ENCODE measurements around the gene MBTPS1.

GRCh38 chr16:84069540-84069939, 47.2 kb downstream of the MBTPS1 start:
- TF ChIP-seq, protein P1, sequence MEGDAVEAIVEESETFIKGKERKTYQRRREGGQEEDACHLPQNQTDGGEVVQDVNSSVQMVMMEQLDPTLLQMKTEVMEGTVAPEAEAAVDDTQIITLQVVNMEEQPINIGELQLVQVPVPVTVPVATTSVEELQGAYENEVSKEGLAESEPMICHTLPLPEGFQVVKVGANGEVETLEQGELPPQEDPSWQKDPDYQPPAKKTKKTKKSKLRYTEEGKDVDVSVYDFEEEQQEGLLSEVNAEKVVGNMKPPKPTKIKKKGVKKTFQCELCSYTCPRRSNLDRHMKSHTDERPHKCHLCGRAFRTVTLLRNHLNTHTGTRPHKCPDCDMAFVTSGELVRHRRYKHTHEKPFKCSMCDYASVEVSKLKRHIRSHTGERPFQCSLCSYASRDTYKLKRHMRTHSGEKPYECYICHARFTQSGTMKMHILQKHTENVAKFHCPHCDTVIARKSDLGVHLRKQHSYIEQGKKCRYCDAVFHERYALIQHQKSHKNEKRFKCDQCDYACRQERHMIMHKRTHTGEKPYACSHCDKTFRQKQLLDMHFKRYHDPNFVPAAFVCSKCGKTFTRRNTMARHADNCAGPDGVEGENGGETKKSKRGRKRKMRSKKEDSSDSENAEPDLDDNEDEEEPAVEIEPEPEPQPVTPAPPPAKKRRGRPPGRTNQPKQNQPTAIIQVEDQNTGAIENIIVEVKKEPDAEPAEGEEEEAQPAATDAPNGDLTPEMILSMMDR (IDR thresholded peaks at IDR 0.05): no peak
- no peak for TF ChIP-seq POLR2A (IDR thresholded peaks at IDR 0.05)

Measured in heart left ventricle (tissue), 13 donors.